Stimulated activated CD4-positive, alpha-beta T cell treated with anti-CD3 and anti-CD28 coated beads, TNF-alpha, amount 100 ng/mL, for 48 hours (primary cell): ENCODE results near the gene YWHAG.
"Not testable (repeated sequence)": the region's sequence is repeated elsewhere in the genome, so short reads cannot be mapped to it uniquely, and the experiment has no call there.

Experiments
- DNase-seq, 3 donors: peaks; one replicate each; pipeline ENCODE4 v3.0.0-alpha.2; 2020; ENCODE audit warnings: low read depth in 3 of 3

The YWHAG gene

GRCh38 chr7:76349313-76349885 lies 9.4 kb downstream of the YWHAG start:
- no peak for DNase-seq

GRCh38 chr7:76347710-76348109 lies 11.1 kb downstream of the YWHAG start:
- DNase-seq = no peak

- DNase-seq = no peak
Measured at GRCh38 chr7:76346778-76347177, 12.0 kb downstream of the YWHAG start.

GRCh38 chr7:76346097-76346496 lies 12.7 kb downstream of the YWHAG start:
- DNase-seq = no peak

GRCh38 chr7:76343931-76344321 lies 14.9 kb downstream of the YWHAG start:
- DNase-seq = no peak

GRCh38 chr7:76343294-76343930 lies 15.4 kb downstream of the YWHAG start:
- no peak for DNase-seq

- DNase-seq = no peak
Measured at GRCh38 chr7:76342222-76342621, 16.6 kb downstream of the YWHAG start.

- DNase-seq = no peak
Measured at GRCh38 chr7:76340617-76341131, 18.1 kb downstream of the YWHAG start.

GRCh38 chr7:76338298-76339084 lies 20.3 kb downstream of the YWHAG start:
- DNase-seq = no peak

GRCh38 chr7:76337147-76337546 lies 21.6 kb downstream of the YWHAG start:
- no peak for DNase-seq

GRCh38 chr7:76336094-76336493 lies 22.7 kb downstream of the YWHAG start:
- DNase-seq = no peak

GRCh38 chr7:76335417-76335816 lies 23.4 kb downstream of the YWHAG start:
- not testable (repeated sequence) for DNase-seq

- DNase-seq = no peak
Measured at GRCh38 chr7:76334320-76334967, 24.3 kb downstream of the YWHAG start.

GRCh38 chr7:76333511-76334101 lies 25.2 kb downstream of the YWHAG start:
- DNase-seq = no peak

GRCh38 chr7:76332078-76332477 lies 26.7 kb downstream of the YWHAG start:
- no peak for DNase-seq

- DNase-seq = no peak
Measured at GRCh38 chr7:76330673-76331072, 28.1 kb downstream of the YWHAG start.

GRCh38 chr7:76330261-76330660 lies 28.5 kb downstream of the YWHAG start:
- DNase-seq = no peak

GRCh38 chr7:76329479-76329878 lies 29.3 kb downstream of the YWHAG start:
- no peak for DNase-seq

GRCh38 chr7:76328389-76328788 lies 30.4 kb downstream of the YWHAG start:
- no peak for DNase-seq

GRCh38 chr7:76327610-76328009 lies 31.2 kb downstream of the YWHAG start:
- DNase-seq = no peak

- DNase-seq = no peak
Measured at GRCh38 chr7:76326646-76327233, 32.1 kb downstream of the YWHAG start.

GRCh38 chr7:76325811-76326210 lies 33.0 kb downstream of the YWHAG start:
- DNase-seq = no peak
